ENCODE results near the gene RNF157.

Gene RNF157

DNA sequence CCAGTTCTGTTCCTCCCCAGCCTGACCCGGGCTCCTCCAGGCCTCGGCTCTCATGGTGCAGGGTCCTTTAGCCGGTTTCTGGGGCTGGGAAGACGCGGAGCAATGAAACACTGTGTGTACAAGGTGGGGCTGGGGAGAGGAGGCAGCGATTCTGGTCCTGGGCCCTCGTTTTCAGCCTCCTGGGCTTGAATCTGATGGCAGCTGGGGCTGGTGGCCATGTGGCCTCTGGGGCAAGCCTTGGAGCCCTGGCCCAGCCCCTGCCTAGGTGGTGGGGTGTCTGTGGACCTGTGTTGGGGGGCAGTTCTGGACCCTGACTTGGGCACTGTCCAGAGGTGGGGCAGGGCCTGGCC, 103.3 kb downstream of the RNF157 start:
- TF ChIP-seq, protein P1, sequence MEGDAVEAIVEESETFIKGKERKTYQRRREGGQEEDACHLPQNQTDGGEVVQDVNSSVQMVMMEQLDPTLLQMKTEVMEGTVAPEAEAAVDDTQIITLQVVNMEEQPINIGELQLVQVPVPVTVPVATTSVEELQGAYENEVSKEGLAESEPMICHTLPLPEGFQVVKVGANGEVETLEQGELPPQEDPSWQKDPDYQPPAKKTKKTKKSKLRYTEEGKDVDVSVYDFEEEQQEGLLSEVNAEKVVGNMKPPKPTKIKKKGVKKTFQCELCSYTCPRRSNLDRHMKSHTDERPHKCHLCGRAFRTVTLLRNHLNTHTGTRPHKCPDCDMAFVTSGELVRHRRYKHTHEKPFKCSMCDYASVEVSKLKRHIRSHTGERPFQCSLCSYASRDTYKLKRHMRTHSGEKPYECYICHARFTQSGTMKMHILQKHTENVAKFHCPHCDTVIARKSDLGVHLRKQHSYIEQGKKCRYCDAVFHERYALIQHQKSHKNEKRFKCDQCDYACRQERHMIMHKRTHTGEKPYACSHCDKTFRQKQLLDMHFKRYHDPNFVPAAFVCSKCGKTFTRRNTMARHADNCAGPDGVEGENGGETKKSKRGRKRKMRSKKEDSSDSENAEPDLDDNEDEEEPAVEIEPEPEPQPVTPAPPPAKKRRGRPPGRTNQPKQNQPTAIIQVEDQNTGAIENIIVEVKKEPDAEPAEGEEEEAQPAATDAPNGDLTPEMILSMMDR (IDR thresholded peaks at IDR 0.05; ENCODE audit: low read depth, low read length) = no peak
- DNase-seq (ENCODE audit: extremely low read depth, low read depth) = no peak

DNA sequence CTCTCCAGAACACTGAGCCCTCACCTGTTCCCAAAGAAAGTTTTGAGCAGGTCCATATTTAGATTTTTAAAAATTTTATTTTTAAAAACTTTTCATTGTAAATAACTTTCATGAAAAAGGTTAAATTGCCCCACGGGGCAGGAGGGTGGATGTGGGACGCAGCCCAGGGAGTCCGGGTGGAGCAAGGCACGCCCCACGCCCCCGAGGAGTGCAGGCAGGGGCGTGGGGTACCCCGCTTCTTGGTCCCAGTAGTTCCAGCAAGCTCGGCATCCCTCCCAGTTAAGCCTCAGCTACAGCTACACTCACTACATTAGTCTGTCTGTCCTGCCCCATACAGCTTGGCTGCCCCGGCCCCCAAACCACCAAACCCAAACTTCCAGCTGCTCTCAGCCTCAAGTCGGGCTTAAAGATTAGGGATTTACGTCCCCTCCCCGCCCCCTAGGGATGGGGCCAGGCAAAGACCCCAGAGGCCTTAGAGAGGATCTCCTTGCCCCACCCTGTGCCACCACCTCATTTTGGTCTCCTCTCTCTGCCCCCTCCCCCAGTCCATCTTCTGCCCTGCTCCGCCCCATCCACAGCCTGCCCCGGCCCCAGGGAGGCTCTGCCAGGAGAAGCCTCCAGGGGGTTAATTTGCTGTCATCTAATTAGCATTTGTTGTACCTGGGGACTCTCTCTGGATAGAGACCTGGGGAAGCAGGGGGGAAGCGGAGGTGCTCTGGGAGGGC, 103.9 kb downstream of the RNF157 start:
- DNase-seq (ENCODE audit: extremely low read depth, low read depth) = no peak
- TF ChIP-seq, protein P1 (IDR thresholded peaks at IDR 0.05; ENCODE audit: low read depth, low read length) = no peak

DNA sequence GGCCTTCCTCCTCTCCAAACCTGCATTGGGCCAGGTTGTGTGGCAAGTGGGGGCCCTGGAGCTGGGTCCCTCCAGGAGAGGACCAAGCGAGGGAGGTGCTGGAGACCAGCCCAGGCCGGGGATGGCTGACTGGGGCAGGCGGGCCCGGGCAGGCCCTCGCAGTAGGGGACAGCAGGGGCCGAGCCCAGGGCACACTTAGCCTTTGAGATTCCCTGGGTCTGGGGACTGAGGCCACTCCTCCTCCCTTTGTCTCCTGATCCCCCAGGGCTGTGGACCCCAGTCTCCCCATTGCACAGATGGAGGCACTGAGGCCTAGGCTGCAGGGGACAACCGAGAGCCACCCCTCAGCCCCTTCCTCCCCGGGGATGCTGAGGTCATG, 104.5 kb downstream of the RNF157 start:
- TF ChIP-seq, protein P1 (IDR thresholded peaks at IDR 0.05; ENCODE audit: low read depth, low read length) = no peak
- no peak for DNase-seq (ENCODE audit: extremely low read depth, low read depth)

DNA sequence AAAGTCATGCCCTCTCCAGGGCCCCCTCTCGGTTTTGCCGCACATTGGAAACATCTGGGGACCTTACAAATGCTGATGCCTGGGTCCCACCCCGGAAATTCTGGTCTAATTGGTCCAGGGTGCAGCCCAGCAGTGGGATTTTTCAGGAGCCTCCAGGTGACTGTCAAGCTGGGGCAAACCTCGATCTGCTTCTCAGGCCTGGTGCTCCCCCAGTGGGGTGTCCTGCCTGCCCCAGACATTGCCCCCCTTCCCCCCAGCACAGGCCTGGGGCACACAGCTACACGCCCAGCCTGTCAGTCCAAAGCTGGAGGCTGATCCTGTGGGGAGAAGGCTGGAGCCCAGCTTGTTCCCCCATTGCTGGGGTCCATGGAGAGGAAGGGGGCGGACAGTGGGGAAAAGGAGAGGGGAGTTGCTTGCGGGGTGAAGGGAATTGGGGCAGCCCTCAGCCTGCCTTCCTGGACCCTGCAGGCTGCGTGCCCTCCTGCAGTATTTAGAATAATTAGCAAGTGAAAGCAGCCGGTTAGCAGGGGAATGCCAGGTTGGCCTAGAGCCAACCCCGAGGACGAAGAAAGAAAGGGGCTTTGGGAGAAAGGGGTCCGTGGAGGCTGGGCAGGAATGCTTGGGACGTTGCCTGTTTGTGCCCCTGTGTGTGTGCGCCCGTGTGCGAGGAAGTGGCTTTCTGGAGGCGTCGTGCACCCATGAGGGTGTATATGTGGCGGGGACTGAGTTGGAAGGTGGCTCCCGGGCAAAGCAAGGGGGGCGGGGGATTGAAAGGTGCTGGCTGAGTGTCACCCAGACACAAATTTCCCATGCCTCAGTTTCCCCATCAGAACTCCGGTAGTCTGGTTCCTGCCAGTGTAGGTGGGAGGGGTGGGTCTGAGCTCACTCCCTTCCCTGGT, 105.1 kb downstream of the RNF157 start:
- TF ChIP-seq, protein P1 (IDR thresholded peaks at IDR 0.05; ENCODE audit: low read depth, low read length) = no peak
- DNase-seq (ENCODE audit: extremely low read depth, low read depth) = no peak

DNA sequence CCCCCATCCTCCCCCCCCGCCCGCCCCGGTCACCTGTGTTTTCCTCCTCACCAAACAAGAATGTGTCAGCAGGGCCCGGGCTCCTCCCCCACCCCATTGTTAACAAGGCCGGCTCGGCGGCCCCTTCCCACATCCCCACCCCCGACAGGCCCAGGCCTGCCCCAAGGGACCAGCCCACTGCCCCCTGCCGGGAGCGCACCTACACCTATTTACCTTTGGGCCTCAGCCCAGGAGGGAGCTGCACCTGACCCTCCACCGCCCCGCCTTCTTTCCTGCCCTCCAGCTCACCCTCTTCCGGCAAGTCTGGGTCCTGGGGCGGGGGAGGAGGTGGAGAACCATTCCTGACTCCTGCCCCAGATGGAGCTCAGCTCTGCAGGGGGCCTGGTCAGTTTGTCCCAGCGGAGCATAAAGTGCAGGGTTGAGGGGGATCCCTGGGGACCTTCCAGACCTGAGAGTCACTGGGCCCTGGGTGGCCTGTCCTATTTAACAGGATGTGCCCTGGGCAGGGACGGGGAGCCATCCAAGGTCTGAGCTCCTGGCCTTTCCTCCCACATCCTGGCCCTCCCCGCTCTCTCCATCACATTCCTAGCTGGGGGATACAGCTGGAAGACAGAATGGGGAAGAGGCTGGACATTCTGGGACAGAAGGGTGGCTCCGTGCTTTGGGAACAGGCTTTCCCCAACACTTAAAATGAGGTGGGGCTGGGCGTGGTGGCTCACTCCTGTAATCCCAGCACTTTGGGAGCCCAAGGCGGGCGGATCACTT, 107.5 kb downstream of the RNF157 start:
- TF ChIP-seq, protein P1 (IDR thresholded peaks at IDR 0.05; ENCODE audit: low read depth, low read length) = no peak

DNA sequence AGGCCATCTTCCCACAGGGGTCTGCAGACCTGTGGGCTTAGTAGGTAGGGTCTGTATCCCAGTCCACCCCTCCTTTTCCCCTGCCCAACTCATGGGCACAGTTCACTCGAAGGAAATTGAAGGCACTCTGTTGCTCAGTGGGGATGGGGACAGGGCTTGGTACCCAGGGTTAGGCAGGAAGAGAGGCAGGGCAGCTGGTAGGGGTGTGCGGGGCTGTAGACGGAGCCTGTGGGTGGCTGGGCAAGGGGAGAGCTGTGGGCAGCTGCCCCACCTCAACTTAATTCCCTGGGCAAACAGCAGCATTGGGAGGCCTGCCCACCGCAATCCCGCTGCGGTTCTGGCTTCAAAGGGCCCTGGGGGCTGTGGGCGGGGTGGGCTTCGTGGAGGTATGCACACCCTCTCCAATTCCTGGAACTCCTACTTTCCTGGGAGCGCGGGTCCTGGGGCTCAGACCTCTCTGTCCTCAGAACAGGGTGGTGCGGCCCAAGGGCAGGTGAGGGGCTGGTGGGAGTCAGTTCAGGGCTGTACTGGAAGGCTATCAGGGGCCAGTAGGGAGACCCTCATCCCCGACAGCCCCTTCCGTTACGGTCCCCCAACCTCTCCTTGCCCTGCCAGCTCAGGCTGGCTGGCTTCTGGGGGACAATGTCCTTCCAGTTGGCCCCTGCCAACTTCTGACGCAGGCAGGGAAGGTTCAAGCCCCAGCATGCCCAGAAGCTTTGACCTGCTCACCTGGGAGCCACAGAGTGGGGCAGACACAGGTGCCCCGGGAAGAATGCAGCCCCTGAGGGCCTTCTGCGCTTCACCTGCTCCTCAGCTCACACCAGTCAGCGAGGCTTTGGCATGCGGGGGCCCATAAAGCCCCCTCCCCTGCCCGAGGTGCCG, 108.4 kb downstream of the RNF157 start:
- DNase-seq (ENCODE audit: extremely low read depth, low read depth) = no peak

More for the DNA sequence above, 107.5 kb downstream of the RNF157 start:
- DNase-seq (ENCODE audit: extremely low read depth, low read depth) = no peak

More for the DNA sequence above, 108.4 kb downstream of the RNF157 start:
- TF ChIP-seq, protein P1 (IDR thresholded peaks at IDR 0.05; ENCODE audit: low read depth, low read length) = no peak

Measured in AG09319 (cell line).